Measurements from ENCODE around the gene TPP2.

GRCh38 chr13:102680133-102680717 lies 83.4 kb downstream of the TPP2 start:
- TF ChIP-seq CTCF (conservative IDR thresholded peaks at IDR 0.05; ENCODE audit: low read length): no peak
- no peak for TF ChIP-seq EZH2phosphoT487 (IDR thresholded peaks at IDR 0.05; ENCODE audit: borderline replicate concordance, low read depth, low read length)
